Stimulated activated CD4-positive, alpha-beta T cell treated with anti-CD3 and anti-CD28 coated beads, Interleukin-1b, Interleukin-23, amount 100 ng/mL, for 1 hour (primary cell): ENCODE results near the gene TEX2.

ENCODE experiments used
- DNase-seq, 2 donors: peaks; one replicate each; pipeline ENCODE4 v3.0.0-alpha.2; 2020; ENCODE audit warnings: low read depth in 2 of 2

The TEX2 gene

DNA sequence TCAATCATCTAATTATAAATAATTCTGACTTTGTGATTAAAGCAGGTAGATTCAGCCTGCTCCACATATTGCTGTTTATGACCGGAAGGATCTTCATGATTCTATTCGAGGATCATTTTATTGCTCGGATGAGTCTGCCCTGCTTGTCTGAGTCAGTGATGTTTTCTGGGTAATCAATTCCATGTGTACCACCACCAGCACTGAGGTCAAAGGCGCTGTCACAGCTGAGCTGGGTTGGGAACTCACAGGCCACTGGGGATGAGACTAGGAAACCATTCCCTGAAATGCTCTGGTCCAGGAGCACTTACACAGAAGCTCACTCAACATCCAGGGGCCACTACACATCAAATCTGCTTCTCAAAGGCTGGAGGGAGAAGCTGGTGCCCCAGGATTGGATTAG is 102.7 kb downstream of the TEX2 start:
- no peak for DNase-seq

DNA sequence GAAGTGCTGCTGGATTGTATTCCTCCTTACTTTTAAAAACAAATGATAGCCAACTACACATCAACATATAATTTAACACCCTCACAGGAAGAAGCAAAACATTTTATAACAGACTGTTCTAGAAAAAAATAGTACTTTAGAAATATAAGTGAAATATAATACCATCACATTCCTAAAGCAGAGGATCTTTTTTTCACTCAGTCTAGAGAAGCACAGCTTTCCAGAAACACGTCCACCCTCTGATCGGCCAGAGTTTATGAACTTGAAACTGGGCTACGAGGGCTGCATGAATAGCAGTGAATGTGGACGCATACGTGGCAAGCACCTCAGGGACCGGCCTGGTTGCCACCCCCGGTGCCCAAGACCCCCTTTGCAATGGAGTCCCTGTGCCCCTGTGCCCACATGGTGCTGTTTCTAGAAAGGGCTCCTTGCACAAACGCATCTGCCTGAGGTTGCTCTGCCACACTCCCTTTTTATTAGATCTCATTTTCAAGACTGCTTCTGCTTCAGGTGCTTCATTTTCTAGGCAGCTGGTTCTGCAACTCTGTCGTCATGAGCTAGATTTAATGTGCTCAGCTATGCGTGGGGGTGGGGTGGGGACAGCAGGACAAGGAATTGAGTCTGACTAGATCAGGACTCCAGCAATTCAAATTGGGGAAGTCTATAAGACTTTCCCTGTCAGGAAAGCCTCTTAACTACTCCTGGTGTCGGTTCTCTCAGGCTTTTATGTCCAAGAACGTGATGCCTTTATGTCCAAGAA is 104.0 kb downstream of the TEX2 start:
- no peak for DNase-seq

GRCh38 chr17:64158406-64158805 is 104.7 kb downstream of the TEX2 start:
- DNase-seq = no peak

GRCh38 chr17:64157669-64158180 is 105.3 kb downstream of the TEX2 start:
- DNase-seq = no peak

DNA sequence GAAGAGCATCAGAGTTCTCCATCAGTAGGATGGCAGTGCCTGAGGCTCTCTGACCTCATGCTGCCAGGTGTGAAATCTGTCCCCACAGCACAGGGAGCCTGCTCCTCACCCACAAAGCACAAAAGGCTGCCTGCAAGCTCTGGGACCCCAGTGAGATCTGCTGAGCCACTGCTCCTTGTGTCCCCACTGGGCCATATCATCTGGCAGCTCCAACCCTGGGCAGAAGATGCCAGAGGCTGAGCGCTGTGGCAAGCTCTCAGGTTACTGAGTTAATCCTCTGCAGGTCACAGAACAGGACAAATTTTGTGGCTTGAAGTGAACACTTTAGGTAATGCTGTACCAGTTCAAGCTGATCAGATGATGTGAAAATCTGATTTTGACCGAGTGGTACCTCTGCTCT is 106.4 kb downstream of the TEX2 start:
- DNase-seq = no peak

DNA sequence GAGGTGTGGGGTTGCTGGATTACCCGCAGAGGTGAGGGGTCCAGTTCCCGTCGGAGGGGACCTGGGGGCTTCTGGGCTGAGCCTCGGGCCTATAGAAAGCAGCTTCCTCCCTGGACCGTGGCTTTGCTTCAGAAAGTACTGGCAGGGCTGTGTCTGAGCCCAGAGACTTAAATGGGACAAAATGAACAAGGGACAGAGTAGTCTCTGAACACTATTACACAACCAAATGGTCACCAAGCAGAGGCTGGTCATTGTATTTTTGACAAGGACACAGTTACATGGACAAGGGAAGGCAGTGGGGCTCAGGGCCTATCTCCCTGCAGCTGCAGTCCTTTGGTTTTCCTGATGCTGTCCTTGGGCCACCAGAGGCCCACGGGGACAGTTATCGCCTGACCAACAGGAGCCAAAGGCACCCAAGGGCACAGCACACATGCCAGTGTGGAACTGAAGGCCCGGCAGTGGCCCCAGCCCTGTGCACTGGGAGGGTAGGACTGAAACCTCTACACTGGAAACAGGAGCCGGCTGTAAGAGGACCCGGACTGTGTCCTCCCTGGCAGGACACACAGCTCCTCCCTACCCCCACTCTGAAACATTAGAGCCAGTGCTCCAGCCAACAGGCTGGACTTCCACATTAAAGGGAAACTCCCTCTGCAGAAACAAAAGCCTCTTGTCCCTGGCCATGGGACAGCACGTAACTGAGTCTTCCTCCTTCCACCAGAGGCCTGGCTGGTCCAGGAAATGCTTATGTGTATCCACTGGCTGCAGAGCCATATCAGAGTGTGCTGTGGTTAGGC is 107.1 kb downstream of the TEX2 start:
- DNase-seq = no peak

GRCh38 chr17:64155129-64155528 is 107.9 kb downstream of the TEX2 start:
- no peak for DNase-seq

DNA sequence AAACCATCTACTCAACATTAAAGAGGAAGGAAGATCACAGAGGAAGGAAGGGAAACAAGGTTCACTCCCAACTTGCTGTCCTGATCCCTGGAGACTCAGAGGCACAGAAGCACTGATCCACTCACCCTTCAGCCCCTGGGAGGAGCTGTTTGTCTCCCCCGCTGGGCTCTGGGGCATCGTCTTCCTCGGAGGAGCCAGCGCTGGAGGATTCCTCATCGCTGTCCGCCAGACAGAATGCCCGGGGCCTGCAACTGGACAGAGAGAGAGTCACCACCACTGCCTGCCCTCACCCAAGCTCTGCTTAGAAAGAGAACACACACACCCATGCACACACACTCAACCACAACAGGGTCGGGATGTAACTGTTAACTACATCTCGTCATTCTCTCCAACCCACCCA is 108.3 kb downstream of the TEX2 start:
- no peak for DNase-seq

DNA sequence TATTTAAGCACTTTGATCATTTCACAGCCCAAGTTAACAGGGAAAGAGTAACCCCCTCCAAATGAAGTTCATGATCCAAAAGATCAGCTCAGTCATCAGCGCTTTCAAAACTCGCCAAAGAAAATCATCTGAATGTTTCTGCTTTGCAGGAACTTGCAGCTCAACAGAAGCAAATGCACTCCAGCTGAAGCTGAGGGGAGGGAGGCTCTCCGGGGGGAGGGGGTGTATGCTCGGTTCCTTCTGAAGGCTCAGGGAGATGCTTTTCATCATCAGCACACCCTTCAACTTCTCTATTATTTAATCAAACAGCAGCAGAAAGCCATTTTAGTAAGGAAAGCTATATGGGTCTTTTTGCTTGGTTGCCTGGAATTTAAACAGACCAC is 108.8 kb downstream of the TEX2 start:
- no peak for DNase-seq

GRCh38 chr17:64153565-64154312 is 109.3 kb downstream of the TEX2 start:
- no peak for DNase-seq

DNA sequence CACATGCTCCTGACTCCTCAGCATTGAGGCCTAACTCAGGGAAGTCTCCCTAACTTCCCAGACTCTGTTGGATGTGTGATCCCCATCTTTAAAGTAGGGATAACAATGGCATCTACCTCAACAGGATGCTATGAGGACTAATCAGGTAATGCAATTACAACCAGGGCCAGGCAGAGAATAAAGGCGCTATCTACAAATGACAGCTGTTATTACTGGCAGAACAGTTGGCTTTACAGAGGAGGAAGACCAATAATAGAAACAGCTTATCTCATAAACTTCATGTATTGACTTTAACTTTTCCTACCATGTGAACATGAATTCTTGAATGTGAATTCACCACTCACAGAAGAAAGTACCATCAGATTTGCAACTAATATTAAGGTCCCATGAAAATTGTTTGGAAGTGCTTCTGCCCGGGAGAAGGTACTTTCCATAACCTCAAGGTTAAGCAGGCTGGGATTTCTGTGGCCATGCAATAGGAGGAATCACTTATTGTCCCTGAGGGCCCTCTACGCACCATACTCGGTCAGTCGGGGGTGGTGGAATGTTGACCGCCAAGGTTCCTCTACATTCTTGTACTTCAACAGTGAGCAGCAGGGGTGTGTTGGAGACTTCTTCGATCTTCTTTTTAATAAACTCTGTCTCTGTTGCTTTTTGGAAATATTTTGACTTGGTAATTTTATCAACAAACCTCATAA is 110.5 kb downstream of the TEX2 start:
- no peak for DNase-seq

DNA sequence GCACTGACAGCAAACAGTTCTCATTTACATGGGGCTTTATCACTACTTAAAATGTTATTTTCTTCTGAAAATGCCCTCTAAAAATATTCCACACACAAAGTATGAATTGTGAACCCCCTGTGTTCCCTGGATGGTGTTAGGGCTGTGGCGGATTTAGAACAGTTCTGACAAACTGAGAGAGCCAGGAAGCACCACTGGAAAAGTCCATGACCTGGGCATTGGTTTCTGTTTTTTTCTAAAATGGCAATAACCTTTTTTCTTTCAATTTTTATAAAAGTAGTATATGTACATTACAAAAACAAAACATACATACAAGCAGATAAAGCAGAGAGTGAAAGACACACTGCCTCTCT is 112.1 kb downstream of the TEX2 start:
- DNase-seq = no peak

GRCh38 chr17:64150237-64151015 is 112.6 kb downstream of the TEX2 start:
- no peak for DNase-seq

DNA sequence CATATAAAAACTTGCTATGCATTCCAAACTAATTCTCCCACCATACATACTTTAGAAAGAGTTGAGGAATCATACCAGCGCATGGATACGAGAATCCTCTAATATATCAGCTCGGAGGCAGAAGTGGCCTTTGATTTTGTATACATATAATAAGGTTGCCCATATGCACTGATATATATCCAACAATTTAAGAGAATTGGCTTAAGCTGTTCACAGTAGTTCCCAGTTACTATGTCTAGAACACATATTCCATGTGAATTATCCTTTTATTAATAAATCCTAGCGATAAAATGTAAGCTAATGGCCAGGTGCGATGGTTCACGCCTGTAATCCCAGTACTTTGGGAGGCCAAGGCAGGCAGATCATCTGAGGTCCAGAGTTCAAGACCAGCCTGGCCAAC is 113.9 kb downstream of the TEX2 start:
- no peak for DNase-seq

GRCh38 chr17:64148699-64149098 is 114.4 kb downstream of the TEX2 start:
- no peak for DNase-seq

GRCh38 chr17:64148017-64148631 is 114.9 kb downstream of the TEX2 start:
- no peak for DNase-seq

GRCh38 chr17:64147110-64148016 is 115.7 kb downstream of the TEX2 start:
- DNase-seq = no peak

- peak in 1 of 2 donors; percentile 27 for DNase-seq
Measured at GRCh38 chr17:64146418-64147109, 116.5 kb downstream of the TEX2 start.
